Thyroid gland (tissue), 4 donors: ENCODE measurements around the gene DOCK9. TPM values are rescaled to one million over a fixed set of nuclear protein-coding genes. Genes with fewer than 3 reads are reported as not detected.

Experiments
- DNase-seq, 2 donors: peaks; one replicate each; pipeline ENCODE4 v3.0.0-alpha.2; 2019
- H3K27ac ChIP-seq, 3 donors: fragments of 200-600 bp; sonication (generic); 1 replicate in 2 of 3; 2 replicates in 1 of 3; pipeline ENCODE4 v1.5.1; 2016 to 2019; ENCODE audit warnings: mild to moderate bottlenecking in 1 of 3, moderate library complexity in 1 of 3
- H3K27me3 ChIP-seq: fragments of 200-600 bp; sonication (generic); one replicate; pipeline ENCODE4 v1.5.1; 2019
- H3K36me3 ChIP-seq, 2 donors: fragments of 200-600 bp; sonication (generic); one replicate each; pipeline ENCODE4 v1.5.1; 2016 to 2019
- H3K4me1 ChIP-seq, 2 donors: fragments of 200-600 bp; sonication (generic); one replicate each; pipeline ENCODE4 v1.5.1; 2017 to 2019
- H3K4me3 ChIP-seq, 3 donors: fragments of 200-600 bp; sonication (generic); replicated peaks in 1 of 3; 1 replicate in 2 of 3; 2 replicates in 1 of 3; pipeline ENCODE4 v1.5.1; 2016; ENCODE audit warnings: mild to moderate bottlenecking in 1 of 3
- H3K9me3 ChIP-seq: fragments of 200-600 bp; sonication (generic); one replicate; pipeline ENCODE4 v1.5.1; 2017
- POLR2A ChIP-seq, 2 donors: fragments of 450-650 bp; IDR thresholded peaks; one replicate each; pipeline ENCODE4 v1.6.1; 2017; ENCODE audit warnings: antibody characterized with exemption in 2 of 2, mild to moderate bottlenecking in 2 of 2, moderate library complexity in 1 of 2
- WGBS, 2 donors: methylation state at CpG; one replicate each; pipeline ENCODE4 v1.1.5; 2017; 5-methylcytosine and 5-hydroxymethylcytosine counted together
- intact Hi-C: fragments of 100-400 bp; cut with DNase I; formaldehyde crosslinking; loops from one replicate; pipeline ENCODE4 v1.15.1; 2023
- total RNA-seq, 4 donors: library from RNA; depleted of rRNA; stranded (reverse); fragments of >200 nt; gene quantifications; one replicate each; pipeline ENCODE4 v1.2.3, GENCODE V29; 2016
- TF ChIP-seq, protein P1 (sequence below), 6 experiments: fragments of 200-600 bp in 3 of 6; fragments of 450-650 bp in 3 of 6; sonication (generic) in 3 of 6; IDR thresholded peaks; one replicate each; pipeline ENCODE4 v1.5.1; 2016 to 2019; ENCODE audit warnings: antibody characterized with exemption in 6 of 6, mild to moderate bottlenecking in 2 of 6, inconsistent platforms in 1 of 6, moderate library complexity in 1 of 6

Gene DOCK9
- total RNA-seq, 4 donors from 2014 or later: 126 to 240 (median 160) TPM

DNA sequence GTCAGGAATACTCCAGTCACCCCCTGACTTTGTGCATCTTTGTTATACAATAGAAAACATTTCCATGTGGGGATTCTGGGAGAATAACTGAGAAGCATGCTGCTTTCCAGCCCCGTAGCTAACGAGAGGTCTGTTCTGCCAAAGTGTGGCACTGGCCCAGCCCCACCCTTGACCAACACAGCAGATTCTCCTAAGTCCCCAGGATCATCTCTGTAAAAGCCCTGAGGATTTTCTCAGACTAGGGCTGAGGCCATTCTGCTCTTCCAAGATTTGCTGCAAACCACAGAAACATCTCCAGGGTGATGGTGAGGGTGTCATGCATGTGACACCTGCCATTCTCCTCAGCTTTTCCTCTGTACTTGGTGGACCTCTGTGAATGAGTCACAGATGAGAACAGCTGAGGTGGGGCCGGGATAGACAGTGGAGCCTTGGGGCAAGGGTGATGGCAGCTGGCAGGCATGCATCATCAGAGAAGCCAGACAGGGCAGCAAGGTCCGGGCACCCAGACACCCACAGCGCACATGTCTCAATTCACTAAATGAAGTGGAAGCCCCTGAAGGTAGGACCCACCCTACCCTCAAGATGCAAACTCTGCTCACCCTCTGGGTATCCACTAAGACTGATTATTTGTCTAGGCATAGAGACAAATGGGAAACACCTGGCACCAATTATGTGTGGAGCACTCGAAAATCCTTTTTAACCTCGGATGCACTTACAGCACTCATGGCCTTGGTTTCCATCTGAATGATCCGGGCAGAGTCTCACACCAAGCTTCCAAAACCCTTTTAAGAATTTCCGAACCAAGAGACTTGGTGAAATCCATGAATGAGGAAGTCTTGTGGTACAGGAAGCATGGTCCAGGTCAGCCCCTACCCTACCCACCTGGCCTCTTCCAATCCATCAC is 20.1 kb upstream of the DOCK9 start:
- no peak for TF ChIP-seq POLR2A (IDR thresholded peaks at IDR 0.05)
- TF ChIP-seq, protein P1, sequence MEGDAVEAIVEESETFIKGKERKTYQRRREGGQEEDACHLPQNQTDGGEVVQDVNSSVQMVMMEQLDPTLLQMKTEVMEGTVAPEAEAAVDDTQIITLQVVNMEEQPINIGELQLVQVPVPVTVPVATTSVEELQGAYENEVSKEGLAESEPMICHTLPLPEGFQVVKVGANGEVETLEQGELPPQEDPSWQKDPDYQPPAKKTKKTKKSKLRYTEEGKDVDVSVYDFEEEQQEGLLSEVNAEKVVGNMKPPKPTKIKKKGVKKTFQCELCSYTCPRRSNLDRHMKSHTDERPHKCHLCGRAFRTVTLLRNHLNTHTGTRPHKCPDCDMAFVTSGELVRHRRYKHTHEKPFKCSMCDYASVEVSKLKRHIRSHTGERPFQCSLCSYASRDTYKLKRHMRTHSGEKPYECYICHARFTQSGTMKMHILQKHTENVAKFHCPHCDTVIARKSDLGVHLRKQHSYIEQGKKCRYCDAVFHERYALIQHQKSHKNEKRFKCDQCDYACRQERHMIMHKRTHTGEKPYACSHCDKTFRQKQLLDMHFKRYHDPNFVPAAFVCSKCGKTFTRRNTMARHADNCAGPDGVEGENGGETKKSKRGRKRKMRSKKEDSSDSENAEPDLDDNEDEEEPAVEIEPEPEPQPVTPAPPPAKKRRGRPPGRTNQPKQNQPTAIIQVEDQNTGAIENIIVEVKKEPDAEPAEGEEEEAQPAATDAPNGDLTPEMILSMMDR (IDR thresholded peaks at IDR 0.05): no peak
- WGBS, 2 donors: 73 to 84% methylated on average over 8 to 9 of the region's 9 CpGs
- Histone ChIP-seq H3K36me3 (no peaks in the 10 kb centered on the region), H3K9me3 (no peaks in the 10 kb centered on the region), H3K27me3 (no peaks in the 10 kb centered on the region), H3K27ac (peak overlapping the region in 1 of 3 donors; percentile 61), H3K4me3 (no peak overlapping the region), H3K4me1 (peaks cover 24 to 46% of the 10 kb centered on the region in 2 donors)
- no peak for DNase-seq
- intact Hi-C loops: no loop called here

DNA sequence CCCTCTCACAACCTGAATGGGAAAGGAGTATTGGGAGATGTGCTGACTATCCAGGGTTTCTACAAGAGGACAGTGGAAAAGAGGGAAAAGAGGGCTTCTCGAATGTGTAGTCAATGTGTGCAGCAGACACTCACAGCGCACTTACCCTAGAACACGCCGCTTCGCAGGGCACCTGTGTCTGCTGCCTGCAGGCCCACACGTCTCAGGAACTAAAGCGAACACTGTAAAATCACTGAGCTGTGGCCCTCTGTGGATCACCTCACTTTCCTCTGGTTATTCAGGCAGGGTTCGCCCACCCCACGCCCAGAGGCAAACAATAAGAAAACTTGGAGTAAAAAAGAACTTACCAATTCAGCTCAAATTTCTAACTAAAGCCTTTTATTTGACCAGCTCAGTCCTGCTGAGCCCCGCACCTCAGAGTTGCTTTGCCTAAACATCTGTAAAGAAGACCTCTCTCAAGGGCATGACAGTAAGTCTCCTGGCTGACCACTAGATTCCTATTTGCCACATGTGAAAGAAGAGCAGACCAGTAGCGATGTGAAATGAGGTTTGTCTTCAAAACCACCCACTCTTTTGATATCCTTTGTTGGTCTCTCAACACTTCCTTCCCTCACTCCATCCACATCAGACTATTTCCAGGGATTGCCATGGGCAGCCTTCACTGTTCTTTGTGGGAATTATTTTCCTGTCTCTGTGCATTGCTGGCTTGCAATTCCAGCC is 19.3 kb upstream of the DOCK9 start:
- intact Hi-C loops: no loop called here
- peaks cover 24 to 50% of the 10 kb centered on the region in 2 donors for H3K4me1 ChIP-seq
- no peaks in the 10 kb centered on the region for H3K36me3 ChIP-seq
- no peak overlapping the region for H3K27ac ChIP-seq
- peak; percentile 41 to 55 for DNase-seq
- 81 to 82% methylated on average over 11 of the region's 11 CpGs for WGBS, 2 donors
- H3K9me3 ChIP-seq: no peaks in the 10 kb centered on the region
- H3K4me3 ChIP-seq: no peak overlapping the region
- no peaks in the 10 kb centered on the region for H3K27me3 ChIP-seq
- TF ChIP-seq, protein P1 (IDR thresholded peaks at IDR 0.05): no peak
- no peak for TF ChIP-seq POLR2A (IDR thresholded peaks at IDR 0.05)

DNA sequence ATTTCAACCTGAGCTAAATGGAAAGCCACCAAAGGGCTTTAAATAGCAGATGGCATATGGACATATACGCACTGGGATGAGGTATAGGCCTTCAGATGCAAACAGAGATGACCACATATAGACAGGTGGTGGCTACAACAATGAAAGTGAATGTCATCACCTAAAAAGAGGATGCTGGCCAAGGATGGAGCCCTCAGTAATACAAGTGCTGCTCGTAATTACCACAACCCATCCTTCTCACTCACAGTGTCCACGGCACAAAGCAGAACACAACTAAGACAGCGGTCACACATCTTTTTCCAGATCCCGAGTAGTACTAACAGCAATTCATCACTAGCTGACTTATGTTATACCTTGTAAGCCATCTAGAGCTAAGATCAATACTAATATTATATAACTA is 18.2 kb upstream of the DOCK9 start:
- Histone ChIP-seq H3K4me3 (no peak overlapping the region), H3K27me3 (no peaks in the 10 kb centered on the region), H3K27ac (no peak overlapping the region), H3K36me3 (no peaks in the 10 kb centered on the region), H3K4me1 (peaks cover 24 to 50% of the 10 kb centered on the region in 2 donors), H3K9me3 (no peaks in the 10 kb centered on the region)
- intact Hi-C loops: no loop called here
- 96% methylated on average over 5 of the region's 5 CpGs for WGBS, 2 donors
- DNase-seq: no peak
- TF ChIP-seq, protein P1 (IDR thresholded peaks at IDR 0.05): no peak
- no peak for TF ChIP-seq POLR2A (IDR thresholded peaks at IDR 0.05)

DNA sequence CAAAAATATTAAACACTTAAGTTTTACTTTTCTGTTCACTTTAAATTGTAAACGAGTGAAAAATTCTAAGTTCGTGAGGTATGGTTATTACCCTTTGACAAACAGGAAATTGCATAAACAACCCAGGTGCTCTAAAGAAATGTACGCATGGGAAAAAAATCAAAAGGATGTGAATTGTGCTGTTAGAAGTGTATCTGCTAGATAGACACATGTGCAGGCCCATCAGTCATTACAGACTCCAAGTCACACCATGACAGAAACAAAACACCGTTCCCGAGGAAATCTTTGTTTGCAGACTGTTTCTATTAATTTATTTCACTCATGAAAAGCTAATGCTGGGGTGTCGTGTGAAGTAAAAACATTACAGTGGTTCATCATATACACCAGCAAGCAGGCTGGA is 17.0 kb upstream of the DOCK9 start:
- no peak for DNase-seq
- Histone ChIP-seq H3K4me1 (peaks cover 21 to 40% of the 10 kb centered on the region in 2 donors), H3K27me3 (no peaks in the 10 kb centered on the region), H3K27ac (peak overlapping the region in 1 of 3 donors; percentile 5), H3K4me3 (no peak overlapping the region), H3K36me3 (no peaks in the 10 kb centered on the region), H3K9me3 (no peaks in the 10 kb centered on the region)
- TF ChIP-seq, protein P1 (IDR thresholded peaks at IDR 0.05): no peak
- TF ChIP-seq POLR2A (IDR thresholded peaks at IDR 0.05): no peak
- WGBS, 2 donors: 85 to 86% methylated on average over 6 of the region's 6 CpGs
- intact Hi-C loops: no loop called here

DNA sequence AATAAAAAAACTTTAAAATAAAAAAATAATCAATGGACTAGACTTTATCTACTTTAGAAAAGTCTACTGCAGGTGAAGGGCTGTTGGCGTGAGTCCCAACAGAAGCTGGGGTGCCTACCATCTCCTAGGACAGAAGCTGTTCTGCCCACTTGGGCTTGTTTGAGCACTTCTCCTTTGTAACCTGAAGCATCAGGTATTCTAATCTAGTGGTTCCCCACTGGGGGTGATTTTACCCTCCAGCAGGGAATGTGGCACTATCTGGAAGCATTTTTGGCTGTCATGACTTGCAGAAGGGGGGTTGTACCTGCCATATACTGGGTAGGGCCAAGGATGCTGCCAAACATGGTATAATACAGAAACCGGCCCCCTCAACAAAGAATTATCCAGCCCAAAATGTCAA is 16.2 kb upstream of the DOCK9 start:
- H3K27me3 ChIP-seq: no peaks in the 10 kb centered on the region
- WGBS, 2 donors: 97 to 100% methylated on average over 2 of the region's 2 CpGs

More for the DNA sequence above, 16.2 kb upstream of the DOCK9 start:
- Histone ChIP-seq H3K9me3 (no peaks in the 10 kb centered on the region), H3K36me3 (no peaks in the 10 kb centered on the region), H3K4me3 (no peak overlapping the region), H3K27ac (no peak overlapping the region), H3K4me1 (peaks cover 13 to 37% of the 10 kb centered on the region in 2 donors)
- DNase-seq: no peak
- intact Hi-C loops: no loop called here
- TF ChIP-seq, protein P1 (IDR thresholded peaks at IDR 0.05): no peak
- TF ChIP-seq POLR2A (IDR thresholded peaks at IDR 0.05): no peak
